Upper lobe of left lung (tissue), 6 donors: ENCODE results near the gene PPP6R2. TPM values are rescaled to one million over a fixed set of nuclear protein-coding genes. Genes with fewer than 3 reads are reported as not detected.

Source experiments
- ATAC-seq, 2 donors: fragments of 200-7000 bp; cut with Tn5 transposase; one replicate each; pipeline ENCODE4 v1.9.1; 2022; ENCODE audit warnings: mild to moderate bottlenecking in 2 of 2, moderate library complexity in 2 of 2; ENCODE audit not compliant: low FRiP score in 2 of 2
- DNase-seq, 2 donors: peaks; one replicate each; pipeline ENCODE4 v3.0.0-alpha.2; 2019 to 2020
- H3K27ac ChIP-seq, 4 donors: fragments of 200-600 bp; sonication (generic); one replicate each; pipeline ENCODE4 v1.5.1; 2016 to 2019
- H3K27me3 ChIP-seq, 4 donors: fragments of 200-600 bp; sonication (generic); one replicate each; pipeline ENCODE4 v1.5.1; 2017 to 2019
- H3K36me3 ChIP-seq, 4 donors: fragments of 200-600 bp; sonication (generic); one replicate each; pipeline ENCODE4 v1.5.1; 2016 to 2019
- H3K4me1 ChIP-seq, 4 donors: fragments of 200-600 bp; sonication (generic); one replicate each; pipeline ENCODE4 v1.5.1; 2018 to 2019
- H3K4me3 ChIP-seq, 4 donors: fragments of 200-600 bp; sonication (generic); one replicate each; pipeline ENCODE4 v1.5.1; 2017 to 2019; ENCODE audit warnings: mild to moderate bottlenecking in 2 of 4, moderate library complexity in 1 of 4
- H3K9me3 ChIP-seq, 4 donors: fragments of 200-600 bp; sonication (generic); one replicate each; pipeline ENCODE4 v1.5.1; 2018 to 2019
- EP300 ChIP-seq, 4 donors: sonication (generic); formaldehyde crosslinking; IDR thresholded peaks; one replicate each; pipeline ENCODE4 v1.5.1; 2017; ENCODE audit warnings: antibody characterized with exemption in 4 of 4, control low read depth in 2 of 4
- POLR2A ChIP-seq, 4 donors: fragments of 450-650 bp; IDR thresholded peaks; one replicate each; pipeline ENCODE4 v1.5.1; 2016 to 2017; ENCODE audit warnings: antibody characterized with exemption in 4 of 4, mild to moderate bottlenecking in 2 of 4
- POLR2AphosphoS5 ChIP-seq, 2 donors: sonication (generic); formaldehyde crosslinking; IDR thresholded peaks; one replicate each; pipeline ENCODE4 v1.5.1; 2017; ENCODE audit warnings: antibody characterized with exemption in 2 of 2
- WGBS, 2 donors: methylation state at CpG; one replicate each; pipeline ENCODE4 v1.1.5; 2017 to 2018; 5-methylcytosine and 5-hydroxymethylcytosine counted together
- total RNA-seq, 6 donors: library from RNA; depleted of rRNA in 4 of 6; stranded (reverse); fragments of >200 nt in 4 of 6; gene quantifications; one replicate each; pipeline versions ENCODE4 v1.1.0 to v1.2.1, GENCODE V29; 2016 to 2021
- TF ChIP-seq, protein P1 (sequence below), 6 experiments: fragments of 450-650 bp in 4 of 6; fragments of 200-600 bp in 2 of 6; sonication (generic) in 2 of 6; IDR thresholded peaks; one replicate each; pipeline ENCODE4 v1.5.1; 2016 to 2019; ENCODE audit warnings: antibody characterized with exemption in 6 of 6
- donor health status: DM: no; HTN: no; CAD: no; lungs with moderate emphysema.
- donor health status: DM: no; HTN: yes; CAD: no; lungs with severe emphysema.

Gene PPP6R2
- total RNA-seq, 6 donors from 2014 or later = 53.0 to 264 (median 63.8) TPM

DNA sequence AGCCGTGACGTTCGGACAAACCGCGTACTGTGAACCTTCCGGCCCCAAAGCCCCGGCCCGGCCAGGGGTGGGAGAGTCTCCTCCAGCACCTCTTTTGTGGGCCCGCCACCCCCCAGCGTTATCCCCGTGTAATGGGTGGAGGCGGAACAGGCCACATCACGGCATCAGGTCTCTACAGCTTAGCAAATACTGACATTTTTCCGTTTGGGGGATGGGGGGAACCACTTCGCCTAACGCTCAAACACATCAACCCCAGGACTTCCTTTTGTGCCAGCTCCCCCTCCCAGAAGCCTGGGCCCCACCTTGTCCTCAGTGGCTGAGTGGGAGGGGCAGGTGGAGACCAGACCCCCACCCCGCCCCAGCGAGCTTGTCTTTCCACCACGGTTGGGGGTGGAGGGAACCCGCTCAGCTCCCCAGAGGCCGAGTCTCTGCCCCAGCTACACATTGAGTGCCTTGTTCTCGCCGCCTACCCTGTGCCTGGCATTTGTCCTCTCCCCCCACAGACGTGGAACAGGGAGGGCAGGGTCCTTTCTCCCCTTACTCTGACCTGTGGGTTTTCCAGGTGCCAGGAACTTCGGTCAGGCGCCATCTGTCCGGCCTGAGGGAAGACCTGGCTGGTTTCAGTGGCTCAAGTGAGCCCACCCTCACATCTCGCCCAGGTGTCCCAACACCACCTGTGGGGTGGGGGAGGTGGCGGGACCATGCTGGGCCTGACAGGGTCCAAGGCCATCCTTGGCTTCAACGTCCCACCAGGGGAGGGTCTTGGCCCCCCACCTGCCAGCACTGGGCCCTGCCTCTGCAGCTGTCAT, 102.1 kb downstream of the PPP6R2 start:
- Histone ChIP-seq H3K9me3 (no peaks in the 10 kb centered on the region), H3K27me3 (no peaks in the 10 kb centered on the region), H3K4me3 (no peak overlapping the region), H3K4me1 (peaks cover 12 to 32% (median 26%) of the 10 kb centered on the region in 4 donors), H3K27ac (peak overlapping the region; percentile 61 to 86 (median 79)), H3K36me3 (peaks cover 19 to 90% (median 71%) of the 10 kb centered on the region in 4 donors)
- TF ChIP-seq POLR2AphosphoS5 (IDR thresholded peaks at IDR 0.05) = no peak
- TF ChIP-seq, protein P1, sequence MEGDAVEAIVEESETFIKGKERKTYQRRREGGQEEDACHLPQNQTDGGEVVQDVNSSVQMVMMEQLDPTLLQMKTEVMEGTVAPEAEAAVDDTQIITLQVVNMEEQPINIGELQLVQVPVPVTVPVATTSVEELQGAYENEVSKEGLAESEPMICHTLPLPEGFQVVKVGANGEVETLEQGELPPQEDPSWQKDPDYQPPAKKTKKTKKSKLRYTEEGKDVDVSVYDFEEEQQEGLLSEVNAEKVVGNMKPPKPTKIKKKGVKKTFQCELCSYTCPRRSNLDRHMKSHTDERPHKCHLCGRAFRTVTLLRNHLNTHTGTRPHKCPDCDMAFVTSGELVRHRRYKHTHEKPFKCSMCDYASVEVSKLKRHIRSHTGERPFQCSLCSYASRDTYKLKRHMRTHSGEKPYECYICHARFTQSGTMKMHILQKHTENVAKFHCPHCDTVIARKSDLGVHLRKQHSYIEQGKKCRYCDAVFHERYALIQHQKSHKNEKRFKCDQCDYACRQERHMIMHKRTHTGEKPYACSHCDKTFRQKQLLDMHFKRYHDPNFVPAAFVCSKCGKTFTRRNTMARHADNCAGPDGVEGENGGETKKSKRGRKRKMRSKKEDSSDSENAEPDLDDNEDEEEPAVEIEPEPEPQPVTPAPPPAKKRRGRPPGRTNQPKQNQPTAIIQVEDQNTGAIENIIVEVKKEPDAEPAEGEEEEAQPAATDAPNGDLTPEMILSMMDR (IDR thresholded peaks at IDR 0.05) = no peak
- no peak for TF ChIP-seq POLR2A (IDR thresholded peaks at IDR 0.05)
- TF ChIP-seq EP300 (IDR thresholded peaks at IDR 0.05) = no peak
- 55 to 63% methylated on average over 11 to 30 of the region's 30 CpGs for WGBS, 2 donors
- peak; percentile 73 to 75 for DNase-seq
- ATAC-seq = peak; percentile 4 to 61

DNA sequence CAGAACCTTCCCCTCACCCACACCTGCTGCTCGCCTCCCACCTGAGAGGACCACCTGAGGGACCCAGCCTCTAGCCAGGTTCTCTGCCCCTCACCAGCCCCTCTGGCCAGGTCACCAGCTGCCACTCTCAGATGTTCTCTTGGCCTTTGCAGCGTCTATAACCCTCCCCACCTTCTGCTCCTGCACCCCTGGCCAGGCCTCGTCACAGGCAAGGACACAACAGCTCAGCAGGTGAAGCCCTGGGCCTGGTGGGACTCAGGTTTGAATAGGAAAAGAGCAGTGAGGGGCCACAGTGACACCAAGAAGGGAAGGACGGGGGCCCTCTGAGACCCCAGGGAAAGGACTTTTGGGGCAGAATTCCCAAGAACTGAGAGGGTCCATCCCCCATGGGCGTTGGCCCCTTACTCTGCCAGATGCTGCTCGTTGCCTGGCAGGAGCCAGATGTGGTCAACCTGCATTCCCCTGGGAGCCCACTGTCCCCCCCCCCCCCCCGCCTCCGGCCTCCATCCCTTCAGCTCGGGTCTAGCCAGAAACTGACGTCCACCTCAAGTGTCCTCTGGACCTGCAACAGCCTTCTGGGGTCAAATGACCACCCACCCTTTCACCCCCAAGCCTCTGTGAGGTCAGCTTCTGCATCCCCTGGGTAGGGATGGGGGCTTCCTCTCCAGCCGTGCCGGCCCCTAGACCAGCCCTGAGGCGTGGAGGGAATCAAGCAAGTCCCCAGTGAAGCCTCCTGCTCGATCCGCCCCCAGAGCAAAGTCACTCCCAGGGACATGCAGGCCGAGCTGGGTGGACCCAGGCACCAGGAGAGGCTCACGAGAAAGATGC, 103.0 kb downstream of the PPP6R2 start:
- ATAC-seq (no peak), DNase-seq (no peak)
- H3K27ac ChIP-seq = peak overlapping the region; percentile 61 to 86 (median 79)
- no peaks in the 10 kb centered on the region for H3K27me3 ChIP-seq
- WGBS, 2 donors = 80 to 87% methylated on average over 14 to 17 of the region's 17 CpGs
- no peak overlapping the region for H3K4me3 ChIP-seq
- H3K36me3 ChIP-seq = peaks cover 16 to 90% (median 66%) of the 10 kb centered on the region in 4 donors
- no peaks in the 10 kb centered on the region for H3K9me3 ChIP-seq
- H3K4me1 ChIP-seq = peaks cover 12 to 32% (median 26%) of the 10 kb centered on the region in 4 donors
- TF ChIP-seq EP300 (IDR thresholded peaks at IDR 0.05) (no peak), POLR2A (IDR thresholded peaks at IDR 0.05) (no peak), POLR2AphosphoS5 (IDR thresholded peaks at IDR 0.05) (no peak)
- TF ChIP-seq, protein P1 (IDR thresholded peaks at IDR 0.05) = no peak

DNA sequence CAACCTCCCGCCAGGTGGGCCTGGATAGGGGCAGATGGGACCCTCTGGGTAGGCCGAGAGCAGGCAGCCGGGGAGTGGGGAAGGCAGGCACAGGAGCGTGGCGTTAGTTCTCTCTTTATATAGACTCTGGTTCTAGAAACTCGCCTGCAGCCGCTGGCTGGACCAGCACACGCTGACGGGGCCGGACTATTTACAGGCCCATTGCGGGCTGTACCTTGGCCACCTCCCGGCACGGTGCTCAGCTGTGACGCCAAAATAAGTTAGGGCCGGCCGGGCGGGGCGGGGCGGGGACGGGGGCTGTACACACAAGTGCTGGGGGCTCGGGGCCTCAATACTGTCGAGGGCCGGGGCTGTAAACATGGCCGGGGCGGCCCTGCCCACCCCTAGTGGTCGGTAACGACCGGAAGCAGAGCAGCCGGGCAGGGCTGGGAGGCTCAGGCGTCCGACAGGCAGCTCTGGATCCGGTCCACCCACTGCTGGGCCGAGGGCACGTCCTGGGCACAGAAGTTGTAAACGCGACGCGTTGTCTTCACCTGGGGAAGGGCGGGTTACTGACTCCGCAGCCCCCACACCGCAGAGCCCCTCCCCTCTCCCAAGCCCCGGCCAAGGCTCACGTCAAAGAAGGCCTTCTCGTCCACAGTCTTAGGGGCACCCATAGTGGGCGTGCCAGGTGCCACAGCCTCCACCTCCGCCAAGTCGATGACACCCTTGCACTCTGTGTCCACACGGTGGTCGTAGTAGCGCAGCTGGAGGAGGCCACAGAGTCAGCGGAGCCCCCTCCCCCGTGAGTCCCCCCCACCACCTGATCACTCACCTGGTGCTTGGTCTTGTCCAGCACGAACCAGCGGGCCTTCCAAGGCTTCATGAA, 103.8 kb downstream of the PPP6R2 start:
- WGBS, 2 donors = 87 to 90% methylated on average over 18 to 49 of the region's 54 CpGs
- H3K36me3 ChIP-seq = peaks cover 16 to 89% (median 57%) of the 10 kb centered on the region in 4 donors

More for the DNA sequence above, 103.8 kb downstream of the PPP6R2 start:
- Histone ChIP-seq H3K4me1 (peaks cover 12 to 32% (median 26%) of the 10 kb centered on the region in 4 donors), H3K4me3 (no peak overlapping the region), H3K27ac (peak overlapping the region in 2 of 4 donors; percentile 79 to 86), H3K9me3 (no peaks in the 10 kb centered on the region), H3K27me3 (no peaks in the 10 kb centered on the region)
- ATAC-seq = no peak
- peak in 1 of 2 donors; percentile 83 for DNase-seq
- no peak for TF ChIP-seq POLR2AphosphoS5 (IDR thresholded peaks at IDR 0.05)
- TF ChIP-seq, protein P1 (IDR thresholded peaks at IDR 0.05) = no peak
- TF ChIP-seq EP300 (IDR thresholded peaks at IDR 0.05) = no peak
- no peak for TF ChIP-seq POLR2A (IDR thresholded peaks at IDR 0.05)
